ENCODE measurements around the gene LENEP.

LENEP gene

DNA sequence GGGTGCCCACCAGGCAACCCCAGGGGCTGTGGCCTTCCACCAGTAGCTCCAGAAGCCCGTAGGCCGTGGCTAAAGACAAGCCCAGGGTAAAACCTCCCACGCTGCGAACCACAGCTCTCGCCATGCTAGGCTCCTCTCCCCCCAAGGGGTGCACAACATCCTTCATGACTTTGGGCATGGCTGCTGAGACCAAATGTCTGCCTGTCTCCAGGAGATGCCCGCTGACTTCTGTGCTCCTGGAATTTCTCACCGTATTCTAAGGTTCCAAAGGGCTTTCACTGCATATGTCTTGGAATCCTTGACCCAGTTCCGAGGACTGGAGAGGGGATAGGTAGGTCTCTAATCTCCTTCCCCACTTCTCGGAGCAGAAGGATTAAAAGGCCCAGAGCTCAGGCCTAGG, 40.1 kb downstream of the LENEP start, which contains the start of the genes DCST1 and DCST2:
Gene DCST1 (plus strand): TSS at position 301 of the 400 bp plus-strand sequence. CDS start 213 bp downstream, outside the sequence.
Gene DCST2 (minus strand): TSS at position 258 of the 400 bp plus-strand sequence. CDS start 80 bp downstream, at position 178.
- no peak for DNase-seq

DNA sequence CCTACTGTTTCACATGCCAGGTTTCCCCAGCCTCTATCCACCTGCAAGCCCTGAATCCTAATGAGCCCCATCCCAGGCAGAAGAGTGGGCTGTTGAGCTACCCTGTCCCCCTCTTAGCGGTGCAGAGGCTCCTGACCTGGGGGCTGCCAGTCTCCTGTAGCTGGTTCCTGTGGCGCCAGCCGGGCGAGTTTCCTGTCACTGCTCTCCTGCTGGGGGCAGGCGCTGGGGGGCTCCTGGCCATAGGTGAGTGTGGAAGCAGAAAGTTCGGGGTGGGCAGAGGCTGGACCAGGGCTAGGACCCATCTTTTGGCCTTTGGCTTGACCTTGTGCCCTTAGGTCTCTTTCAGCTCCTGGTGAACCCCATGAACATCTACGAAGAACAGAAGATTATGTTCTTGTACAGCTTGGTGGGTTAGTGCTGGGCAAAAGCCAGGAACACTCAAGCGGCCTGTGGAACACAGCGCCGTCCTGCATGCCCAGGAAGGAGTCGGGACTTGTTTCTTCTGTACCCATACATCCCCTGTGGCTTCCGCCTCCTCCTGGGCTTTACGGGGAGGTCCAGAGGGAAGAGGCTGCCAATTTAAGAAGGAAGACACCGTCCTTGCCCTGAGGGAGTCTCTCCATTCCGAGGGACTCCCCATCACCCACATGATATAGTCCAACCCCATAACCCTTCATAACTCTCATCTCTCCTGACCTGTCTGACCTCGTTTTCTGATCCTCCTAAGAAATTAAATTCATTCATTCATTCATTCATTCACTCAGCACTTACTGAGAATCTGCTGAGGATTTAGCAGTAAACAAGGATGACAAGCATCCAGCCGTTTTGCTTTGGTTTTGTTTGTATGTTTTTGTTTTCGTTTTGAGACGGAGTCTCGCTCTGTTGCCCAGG, 41.2 kb downstream of the LENEP start:
- DNase-seq: no peak

DNA sequence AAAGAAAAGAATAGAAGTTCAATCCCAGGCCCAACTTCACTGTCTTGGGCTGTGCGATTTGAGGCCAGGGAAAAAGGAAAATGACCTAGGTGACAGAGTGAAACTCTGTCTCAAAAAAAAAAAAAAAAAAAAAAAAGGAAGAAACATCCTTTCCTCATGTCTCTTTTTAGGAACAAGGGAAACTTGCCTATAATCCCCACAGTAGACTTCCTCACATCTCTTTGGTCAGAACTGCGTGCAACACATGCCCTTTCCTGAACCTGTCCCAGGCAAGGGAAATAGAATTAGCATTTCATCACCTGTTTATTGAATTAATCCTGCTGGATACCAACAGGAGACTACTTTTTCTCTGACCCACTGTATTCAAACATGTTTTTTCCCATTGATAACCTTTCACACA, 42.5 kb downstream of the LENEP start:
- no peak for DNase-seq

DNA sequence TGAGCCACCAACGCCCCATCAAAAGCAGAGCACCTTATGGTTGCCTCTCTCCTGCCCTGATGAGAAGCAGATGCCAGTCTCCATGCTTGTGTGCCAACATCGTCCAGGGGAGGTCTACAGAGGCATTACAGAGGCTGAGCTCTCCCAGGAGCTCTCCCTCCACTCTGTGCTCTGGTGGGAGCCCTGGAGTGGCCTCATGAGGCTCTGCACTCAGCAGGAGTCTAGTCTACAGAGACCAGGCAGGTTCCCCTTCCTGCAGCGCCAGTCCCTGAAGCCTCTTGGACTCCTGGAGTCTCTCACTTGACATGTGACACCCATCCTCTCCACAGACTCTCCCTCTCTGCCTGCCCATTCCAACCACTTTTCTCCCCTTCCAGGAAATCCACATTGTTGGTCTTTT, 43.7 kb downstream of the LENEP start:
- no peak for DNase-seq

DNA sequence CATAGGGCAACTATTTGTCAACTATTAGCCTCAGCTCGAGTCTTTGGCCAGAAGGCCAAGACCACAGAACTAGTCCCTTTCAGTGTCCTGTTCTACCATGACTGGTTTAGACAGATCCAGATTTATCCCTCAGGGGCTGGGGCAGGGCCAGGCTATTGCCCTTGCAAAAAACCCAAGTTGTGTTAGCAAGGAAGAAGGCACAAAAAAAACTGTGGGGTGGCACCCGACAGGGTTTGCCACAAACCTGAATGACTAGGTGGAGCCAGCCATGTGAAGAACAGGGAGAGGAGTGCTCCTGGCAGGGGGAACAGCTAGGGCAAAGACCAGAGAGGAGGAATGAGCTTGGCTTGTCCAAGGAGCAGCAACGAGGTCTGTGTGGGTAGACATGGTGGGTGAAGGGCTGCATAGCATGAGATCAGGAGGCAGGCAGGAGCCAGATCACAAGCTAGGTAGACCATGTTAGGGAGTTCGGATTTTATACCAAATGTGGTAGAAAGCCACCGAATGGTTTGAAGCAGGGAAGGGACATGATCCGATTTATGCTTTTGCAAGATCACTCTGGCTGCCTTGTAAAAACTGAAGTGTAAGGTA, 44.6 kb downstream of the LENEP start:
- no peak for DNase-seq

DNA sequence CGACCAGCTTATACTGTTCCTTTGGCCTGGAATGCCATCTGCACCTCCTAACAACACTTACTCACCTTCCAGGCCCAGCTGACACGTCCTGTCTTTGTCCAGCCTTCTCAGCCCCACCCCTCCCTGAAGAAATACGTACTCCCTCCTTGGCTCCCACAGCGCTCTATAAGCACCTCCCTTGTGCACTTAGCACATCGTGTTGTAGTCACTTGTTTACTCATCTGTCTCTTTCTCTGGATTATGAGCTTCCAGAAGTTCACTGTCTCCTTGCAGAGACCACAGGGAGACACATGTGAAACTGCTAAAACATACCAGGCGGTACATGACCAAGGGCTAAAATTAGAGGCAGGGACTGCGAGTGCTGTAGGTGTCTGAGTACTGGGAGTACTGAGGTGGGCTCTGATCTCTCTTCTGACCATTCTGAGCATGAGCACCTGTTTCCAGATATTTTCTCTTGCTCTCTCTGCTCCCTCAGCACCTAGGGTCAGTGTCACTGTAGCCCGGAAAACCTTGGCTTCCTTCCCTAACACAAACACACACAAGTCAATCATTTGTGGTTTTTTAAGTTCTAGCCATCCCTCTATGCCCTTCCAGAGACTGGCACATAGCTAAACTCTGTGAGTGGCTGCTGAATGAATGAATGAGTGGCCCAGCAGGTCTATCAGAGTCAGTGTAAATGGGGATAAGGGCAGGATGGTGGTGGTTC, 45.4 kb downstream of the LENEP start:
- no peak for DNase-seq

DNA sequence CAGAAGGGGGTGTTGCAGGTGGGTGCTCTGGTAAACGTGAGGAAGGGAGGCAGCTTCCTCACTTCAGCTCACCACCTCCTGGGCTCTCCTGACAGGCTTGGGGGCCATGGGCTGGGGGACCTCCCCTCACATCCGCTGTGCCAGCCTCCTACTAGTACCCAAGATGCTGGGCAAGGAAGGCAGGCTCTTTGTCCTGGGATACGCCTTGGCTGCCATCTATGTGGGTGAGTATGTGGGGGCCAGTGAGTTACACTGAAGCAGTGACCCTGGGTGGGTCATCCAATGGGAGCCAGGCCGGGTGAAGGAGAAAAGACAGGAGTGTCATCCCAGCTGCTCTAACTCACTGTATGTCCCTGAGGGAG, 45.9 kb downstream of the LENEP start:
- no peak for DNase-seq

DNA sequence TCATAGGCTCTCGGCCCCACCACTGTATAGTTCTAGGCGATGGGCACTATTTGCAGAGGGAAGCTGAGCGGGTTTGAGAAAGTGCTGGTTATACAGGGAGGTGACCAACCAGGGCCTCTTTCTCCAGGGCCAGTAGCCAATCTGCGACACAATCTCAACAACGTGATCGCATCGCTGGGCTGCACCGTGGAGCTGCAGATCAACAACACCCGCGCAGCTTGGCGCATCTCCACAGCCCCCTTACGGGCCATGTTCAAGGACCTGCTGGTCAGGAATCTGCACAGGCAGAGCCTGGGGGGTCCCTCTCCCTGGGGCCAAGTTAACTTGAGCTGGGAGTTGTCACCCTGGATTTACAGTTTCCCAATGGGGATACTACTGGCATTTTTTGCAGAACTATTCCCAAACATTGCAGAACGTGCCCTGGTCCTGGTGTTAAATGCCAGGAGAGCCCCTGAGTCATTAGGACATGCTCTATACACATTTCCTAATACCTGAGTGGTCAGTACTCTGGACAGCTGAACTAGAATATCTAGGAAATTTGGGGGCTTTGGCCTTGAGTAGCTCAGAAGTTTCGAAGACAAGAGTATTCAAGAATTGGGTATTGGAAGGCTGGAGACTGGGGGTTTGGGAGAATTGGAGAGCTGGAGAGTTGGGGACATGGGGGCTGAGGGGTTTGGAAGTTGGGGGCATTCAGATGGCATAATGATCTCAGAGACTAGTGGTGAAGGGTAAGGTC, 47.1 kb downstream of the LENEP start:
- DNase-seq: no peak

DNA sequence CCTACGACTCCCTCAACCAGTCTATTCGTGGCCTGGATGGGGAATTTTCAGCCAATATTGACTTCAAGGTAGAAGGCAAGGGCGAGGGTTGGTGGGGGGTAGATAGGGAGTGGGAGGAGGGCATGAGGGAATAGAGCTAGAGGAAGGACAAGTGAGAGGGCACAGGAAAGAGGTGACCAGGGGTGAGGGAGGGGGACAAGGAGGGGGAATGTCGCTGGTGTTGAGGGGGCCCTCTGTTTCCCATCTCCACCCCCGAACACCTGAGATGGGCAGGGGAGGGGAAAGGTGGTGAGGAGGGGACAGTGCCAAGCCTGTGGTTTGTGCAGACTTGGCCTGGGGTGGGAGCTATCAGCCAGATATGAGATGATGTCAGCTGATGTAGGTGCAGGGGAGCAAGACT, 49.4 kb downstream of the LENEP start:
- no peak for DNase-seq

DNA sequence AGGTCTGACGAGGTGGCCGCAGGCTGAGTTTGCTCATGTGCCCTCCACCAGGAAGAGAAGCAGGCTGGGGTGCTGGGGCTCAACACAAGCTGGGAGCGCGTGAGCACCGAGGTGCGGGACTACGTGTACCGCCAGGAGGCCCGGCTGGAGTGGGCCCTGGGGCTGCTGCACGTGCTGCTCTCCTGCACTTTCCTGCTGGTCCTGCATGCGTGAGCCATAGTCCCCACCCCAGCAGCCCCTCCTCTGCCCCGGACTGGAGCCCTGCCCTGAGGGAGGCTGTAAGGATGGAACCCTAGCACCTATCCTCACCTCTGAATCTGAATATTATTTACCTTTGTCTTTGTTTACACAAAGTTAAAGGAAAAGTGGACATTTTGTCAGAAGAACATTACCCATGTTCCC, 49.9 kb downstream of the LENEP start:
- DNase-seq: no peak

DNA sequence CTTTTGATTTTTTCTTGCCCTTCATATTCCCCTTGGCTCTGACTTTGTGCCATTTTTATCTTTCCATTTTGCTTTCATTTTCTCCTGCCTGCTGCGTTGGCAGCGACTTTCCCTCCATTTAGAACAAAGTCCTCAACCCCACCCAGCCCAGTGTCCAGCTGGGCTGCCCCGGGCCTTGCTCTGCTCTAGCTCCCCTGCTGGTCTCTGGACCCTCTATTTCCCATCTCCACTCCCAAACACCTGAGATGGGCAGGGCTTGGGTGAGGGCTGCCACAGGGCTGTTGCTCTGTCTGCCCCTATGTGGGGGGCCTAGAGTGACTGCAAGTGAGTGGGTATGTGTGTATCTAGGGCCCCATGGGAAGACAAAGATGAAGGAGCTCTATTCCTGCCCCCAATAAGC, 50.4 kb downstream of the LENEP start:
- no peak for DNase-seq

Data from NCI-H446 treated with DMSO at 0.1 percent for 48 hours (cell line).